Measurements from ENCODE around the gene ANGPTL3. TPM values are rescaled to one million over a fixed set of nuclear protein-coding genes. Genes with fewer than 3 reads are reported as not detected.

Gene ANGPTL3
- total and polyA plus RNA-seq, 2 of the 8 experiments (the other 6 are each of a cell fraction or from before 2014, with no cell fraction given): not detected

DNA sequence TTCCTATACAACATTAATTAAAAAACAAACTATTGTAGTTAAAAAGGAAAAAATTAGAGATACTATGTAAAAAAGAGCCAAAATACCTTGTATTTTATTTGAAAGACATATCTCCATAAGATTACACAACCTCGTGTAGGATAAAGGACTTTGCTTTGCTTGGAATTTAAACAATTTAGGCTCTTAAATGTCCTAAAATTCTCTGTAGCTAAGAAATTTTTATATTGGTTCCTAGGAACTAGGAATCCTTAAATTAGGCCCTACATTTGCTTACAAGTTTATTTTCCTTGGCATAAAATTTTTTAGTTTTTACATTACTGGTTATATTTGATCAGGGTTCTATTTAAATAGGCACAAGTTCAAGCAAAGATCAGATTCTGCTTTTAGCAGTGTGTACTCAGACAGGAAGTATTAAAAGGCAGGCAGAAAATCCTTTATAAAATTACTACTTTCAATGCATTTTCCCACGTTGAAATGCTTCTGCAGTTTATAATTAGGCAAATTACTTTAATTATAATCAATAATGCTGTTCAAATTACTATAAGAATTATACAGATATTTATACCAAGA, 3.4 kb upstream of the ANGPTL3 start:
- DNase-seq (ENCODE audit: low read depth in 1 of 2, low spot score in 2 of 2): no peak
- H3K4me1 ChIP-seq (replicated peaks in 1 of 4; ENCODE audit: control insufficient read depth in 3 of 4, insufficient read depth in 4 of 4, low read length in 3 of 4): no peaks in the 10 kb centered on the region
- TF ChIP-seq CBX8 (IDR thresholded peaks at IDR 0.05; ENCODE audit: borderline replicate concordance, low read depth, low read length): no peak
- TF ChIP-seq CEBPB (IDR thresholded peaks at IDR 0.05; ENCODE audit: low read depth, low read length): peak; percentile 68; the same call in 1 of the 2 replicates
- no peak for TF ChIP-seq TAF7 (optimal IDR thresholded peaks at IDR 0.05; ENCODE audit: borderline replicate concordance, low read depth, low read length)
- TF ChIP-seq KDM1A (IDR thresholded peaks at IDR 0.05; ENCODE audit: borderline replicate concordance, low read length): no peak
- H3K27ac ChIP-seq (ENCODE audit: low read depth, low read length): no peak overlapping the region
- ChIA-PET POLR2A (ENCODE audit: partially characterized antibody) (no interaction called here), CTCF (ENCODE audit: partially characterized antibody) (interaction anchor here (2.5 kb wide), 1 partner anchor 12 kb away, joined by 5 read pairs; no protein-coding TSS in a partner anchor)
- H3K36me3 ChIP-seq (ENCODE audit: control insufficient read depth in 2 of 4, insufficient read depth in 4 of 4, low read length in 3 of 4): no peaks in the 10 kb centered on the region
- no peak overlapping the region for H3K4ac ChIP-seq (replicated peaks; ENCODE audit: insufficient read length, low read depth, low read length)
- no peak overlapping the region for H3K9ac ChIP-seq (replicated peaks in 1 of 4; ENCODE audit: extremely low read depth in 1 of 4, low read depth in 3 of 4, low read length in 3 of 4)
- no peaks in the 10 kb centered on the region for H4K20me1 ChIP-seq (replicated peaks in 1 of 2; ENCODE audit: control insufficient read depth in 1 of 2, insufficient read depth in 2 of 2, low read length in 2 of 2)
- no peak overlapping the region for H2AFZ ChIP-seq (ENCODE audit: low read length)
- H3K23me2 ChIP-seq (ENCODE audit: low read depth, low read length): no peaks in the 10 kb centered on the region
- no peak overlapping the region for H3K23ac ChIP-seq (ENCODE audit: insufficient read length)
- no peak overlapping the region for H4K5ac ChIP-seq (ENCODE audit: insufficient read length, low read depth, low read length)
- H3K18ac ChIP-seq (ENCODE audit: extremely low read depth, low read length): no peak overlapping the region
- no peak overlapping the region for H2BK12ac ChIP-seq (ENCODE audit: low read depth, low read length)
- FAIRE-seq: no peak
- no peak overlapping the region for H2BK120ac ChIP-seq (replicated peaks; ENCODE audit: low read depth, low read length)
- H4K91ac ChIP-seq (replicated peaks; ENCODE audit: insufficient read length, low read length): no peak overlapping the region
- no peak overlapping the region for H2AK5ac ChIP-seq (ENCODE audit: low read depth, low read length)
- no peaks in the 10 kb centered on the region for H3K9me3 ChIP-seq (ENCODE audit: insufficient read depth in 2 of 2, low read depth in 1 of 2, low read length in 1 of 2)
- no peak overlapping the region for H2BK5ac ChIP-seq (ENCODE audit: low read depth, low read length)
- H3K56ac ChIP-seq (replicated peaks; ENCODE audit: insufficient read length, low read depth, low read length): no peak overlapping the region
- H3K14ac ChIP-seq (ENCODE audit: insufficient read length): no peak overlapping the region
- 49% methylated on average over 2 of the region's 2 CpGs; no CpG with 5 or more reads in 1 of the 2 experiments for WGBS, 2 experiments (ENCODE audit: extremely low coverage in 1 of 2, insufficient coverage in 1 of 2, insufficient read length in 1 of 2, insufficient replicate concordance in 2 of 2, low coverage in 1 of 2, low lambda C conversion rate in 2 of 2, missing lambda C conversion rate in 1 of 2)
- no peak overlapping the region for H4K8ac ChIP-seq (ENCODE audit: extremely low read depth, insufficient read depth, low read length)
- H2BK20ac ChIP-seq (ENCODE audit: low read length): no peak overlapping the region
- no peaks in the 10 kb centered on the region for H3K79me2 ChIP-seq (ENCODE audit: control insufficient read depth in 1 of 2, insufficient read depth in 2 of 2, low read length in 2 of 2)
- H3K4me2 ChIP-seq (ENCODE audit: insufficient read depth in 1 of 2, low read depth in 2 of 2, low read length in 2 of 2): no peak overlapping the region
- no peak overlapping the region for H2BK15ac ChIP-seq (ENCODE audit: low read length)
- H3K4me3 ChIP-seq (ENCODE audit: extremely low read depth in 1 of 4, insufficient read depth in 2 of 4, low read depth in 3 of 4, low read length in 4 of 4): no peak overlapping the region
- H3K79me1 ChIP-seq (ENCODE audit: low read depth, low read length): no peaks in the 10 kb centered on the region
- no peaks in the 10 kb centered on the region for H3K27me3 ChIP-seq (replicated peaks in 1 of 4; ENCODE audit: control insufficient read depth in 3 of 4, extremely low read depth in 1 of 4, insufficient read depth in 3 of 4, low read length in 3 of 4)

Data from H1 (cell line).